Measurements from ENCODE around the gene CLEC17A. TPM values are rescaled to one million over a fixed set of nuclear protein-coding genes. Genes with fewer than 3 reads are reported as not detected.
"Not testable (repeated sequence)": the region's sequence is repeated elsewhere in the genome, so short reads cannot be mapped to it uniquely, and the experiment has no call there.

CLEC17A gene
- total RNA-seq, 2 experiments from 2014 or later, result 0.60 to 0.83 TPM

GRCh38 chr19:14619404-14619803, 36.5 kb downstream of the CLEC17A start:
- Mint-ChIP-seq H3K9me3 (peaks cover 11% of the 10 kb centered on the region), H3K36me3 (ENCODE audit: low read depth) (no peaks in the 10 kb centered on the region), H3K27me3 (peaks cover 4% of the 10 kb centered on the region), H3K27ac (no peak overlapping the region), H3K4me1 (ENCODE audit: low read depth) (no peaks in the 10 kb centered on the region), H3K4me3 (no peak overlapping the region)
- CTCF ChIA-PET, result no interaction called here
- POLR2A ChIA-PET, result interaction anchor here (0.6 kb wide), 1 partner anchor 18 kb away, joined by 4 read pairs; no protein-coding TSS in a partner anchor
- TF ChIP-seq CTCF (IDR thresholded peaks at IDR 0.05), result no peak
- no peak for DNase-seq
- intact Hi-C loops (cut with micrococcal nuclease), result no loop called here
- ATAC-seq, result no peak

- DNase-seq; POLR2A ChIA-PET; H3K4me3 Mint-ChIP-seq; H3K36me3 Mint-ChIP-seq (ENCODE audit: low read depth); H3K4me1 Mint-ChIP-seq (ENCODE audit: low read depth); intact Hi-C loops (cut with micrococcal nuclease); H3K27me3 Mint-ChIP-seq; ATAC-seq; H3K9me3 Mint-ChIP-seq; H3K27ac Mint-ChIP-seq: not testable (repeated sequence)
- CTCF ChIA-PET, result interaction anchor here (0.9 kb wide), 1 partner anchor 27 kb away, joined by 3 read pairs; no protein-coding TSS in a partner anchor
Observed at GRCh38 chr19:14624491-14624890, 41.6 kb downstream of the CLEC17A start.

- CTCF ChIA-PET, result no interaction called here
- peaks cover 1% of the 10 kb centered on the region for H3K27me3 Mint-ChIP-seq
- no peak overlapping the region for H3K4me3 Mint-ChIP-seq
- peaks cover 2% of the 10 kb centered on the region for H3K4me1 Mint-ChIP-seq (ENCODE audit: low read depth)
- H3K36me3 Mint-ChIP-seq (ENCODE audit: low read depth), result no peaks in the 10 kb centered on the region
- POLR2A ChIA-PET, result interaction anchor here (0.6 kb wide), 1 partner anchor 1063 kb away, joined by 4 read pairs; no protein-coding TSS in a partner anchor
- peaks cover 2% of the 10 kb centered on the region for H3K9me3 Mint-ChIP-seq
- DNase-seq (no peak), ATAC-seq (no peak)
- TF ChIP-seq CTCF (IDR thresholded peaks at IDR 0.05), result no peak
- intact Hi-C loops (cut with micrococcal nuclease), result no loop called here
- no peak overlapping the region for H3K27ac Mint-ChIP-seq
Observed at GRCh38 chr19:14629557-14629956, 46.7 kb downstream of the CLEC17A start.

GRCh38 chr19:14632286-14632685, 49.4 kb downstream of the CLEC17A start:
- ATAC-seq, result peak; percentile 64
- CTCF ChIA-PET, result interaction anchor here (1.0 to 1.5 kb wide), 3 partner anchors 55 to 76 kb away, joined by 3 to 5 read pairs (median 4); no protein-coding TSS in a partner anchor
- H3K4me3 Mint-ChIP-seq, result no peak overlapping the region
- H3K36me3 Mint-ChIP-seq (ENCODE audit: low read depth), result no peaks in the 10 kb centered on the region
- intact Hi-C loops (cut with micrococcal nuclease), result no loop called here
- no peak for TF ChIP-seq CTCF (IDR thresholded peaks at IDR 0.05)
- POLR2A ChIA-PET, result no interaction called here
- peak; percentile 26 for DNase-seq
- H3K27ac Mint-ChIP-seq, result no peak overlapping the region
- H3K9me3 Mint-ChIP-seq, result peaks cover 5% of the 10 kb centered on the region
- H3K4me1 Mint-ChIP-seq (ENCODE audit: low read depth), result peaks cover 2% of the 10 kb centered on the region
- peaks cover 2% of the 10 kb centered on the region for H3K27me3 Mint-ChIP-seq

- Mint-ChIP-seq H3K27ac (no peak overlapping the region), H3K4me3 (no peak overlapping the region), H3K4me1 (ENCODE audit: low read depth) (no peaks in the 10 kb centered on the region), H3K27me3 (peaks cover 13% of the 10 kb centered on the region), H3K36me3 (ENCODE audit: low read depth) (no peaks in the 10 kb centered on the region), H3K9me3 (peaks cover 17% of the 10 kb centered on the region)
- ATAC-seq, result no peak
- ChIA-PET POLR2A (no interaction called here), CTCF (no interaction called here)
- no peak for TF ChIP-seq CTCF (IDR thresholded peaks at IDR 0.05)
- no peak for DNase-seq
- intact Hi-C loops (cut with micrococcal nuclease), result no loop called here
Observed at GRCh38 chr19:14639536-14640277, 56.8 kb downstream of the CLEC17A start.
